ENCODE results near the gene OR4C45. TPM values are rescaled to one million over a fixed set of nuclear protein-coding genes. Genes with fewer than 3 reads are reported as not detected.
"Not testable (repeated sequence)": the region's sequence is repeated elsewhere in the genome, so short reads cannot be mapped to it uniquely, and the experiment has no call there.

The OR4C45 gene
- total and polyA plus RNA-seq, 3 experiments from 2014 or later = not detected

DNA sequence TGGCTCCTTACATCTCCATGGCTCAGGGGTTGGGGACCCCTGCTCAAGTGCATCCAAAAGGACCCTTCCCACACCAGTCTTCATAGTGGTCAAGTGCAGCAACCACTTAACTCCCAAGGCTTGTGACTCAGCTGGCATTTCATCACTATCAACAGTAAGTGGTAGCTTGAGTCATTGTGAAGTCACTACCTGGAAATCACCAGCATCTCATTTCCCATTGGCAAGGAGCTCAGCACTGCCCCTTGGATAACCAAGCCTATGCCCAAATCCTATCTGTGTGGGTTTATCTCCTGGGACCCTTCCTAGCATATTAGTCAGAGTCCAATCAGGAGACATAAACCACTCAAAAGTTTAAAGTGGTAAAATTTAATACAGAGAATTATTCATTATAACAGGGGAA is 46.3 kb downstream of the OR4C45 start:
- CTCF ChIA-PET; H3K36me3 ChIP-seq (ENCODE audit: insufficient read depth, low read length); POLR2A ChIA-PET; DNase-seq; H3K27me3 ChIP-seq (ENCODE audit: insufficient read depth, low read length, poor library complexity, severe bottlenecking); H3K9me3 ChIP-seq (ENCODE audit: low read length); H3K27ac ChIP-seq (ENCODE audit: low read depth, low read length); H3K27ac Mint-ChIP-seq; H3K4me3 Mint-ChIP-seq; H3K36me3 Mint-ChIP-seq; H3K4me1 ChIP-seq (ENCODE audit: insufficient read depth, low read length); H3K4me3 ChIP-seq (ENCODE audit: low read length); H3K4me1 Mint-ChIP-seq; H3K27me3 Mint-ChIP-seq: not testable (repeated sequence)
- peaks cover 3 to 25% (median 15%) of the 10 kb centered on the region in 5 donors for H3K9me3 Mint-ChIP-seq

- no peak overlapping the region for H3K27ac Mint-ChIP-seq
- H3K27me3 ChIP-seq (ENCODE audit: insufficient read depth, low read length, poor library complexity, severe bottlenecking) = no peaks in the 10 kb centered on the region
- H3K4me1 Mint-ChIP-seq = no peaks in the 10 kb centered on the region
- POLR2A ChIA-PET = no interaction called here
- CTCF ChIA-PET = no interaction called here
- peaks cover 0 to 4% (median 0%) of the 10 kb centered on the region in 3 donors for H3K36me3 Mint-ChIP-seq
- no peaks in the 10 kb centered on the region for H3K9me3 ChIP-seq (ENCODE audit: low read length)
- H3K9me3 Mint-ChIP-seq = peaks cover 3 to 29% (median 7%) of the 10 kb centered on the region in 5 donors
- no peak overlapping the region for H3K4me3 ChIP-seq (ENCODE audit: low read length)
- H3K36me3 ChIP-seq (ENCODE audit: insufficient read depth, low read length) = no peaks in the 10 kb centered on the region
- no peaks in the 10 kb centered on the region for H3K27me3 Mint-ChIP-seq
- no peak overlapping the region for H3K27ac ChIP-seq (ENCODE audit: low read depth, low read length)
- no peak for DNase-seq
- no peak overlapping the region for H3K4me3 Mint-ChIP-seq
- H3K4me1 ChIP-seq (ENCODE audit: insufficient read depth, low read length) = no peaks in the 10 kb centered on the region
Observed at GRCh38 chr11:50080256-50080655, 47.6 kb downstream of the OR4C45 start.

Other genes starting within 250 kb of the OR4C45 start
- gene OR4C13, start 80.5 kb upstream of the OR4C45 start, total RNA-seq = not detected
- gene OR4C13, start 80.5 kb upstream of the OR4C45 start, polyA plus RNA-seq = not detected
- not detected for gene OR4C12, start 50.3 kb upstream of the OR4C45 start, total RNA-seq
- not detected for gene OR4C12, start 50.3 kb upstream of the OR4C45 start, polyA plus RNA-seq

Data from CD8-positive, alpha-beta memory T cell (primary cell).